HG02642 (cell line): ENCODE measurements around the gene FEZF1.

ENCODE experiments used
- ATAC-seq: cut with Tn5 transposase; IDR thresholded peaks from one replicate; pipeline ENCODE4 v1.9.1; 2021; ENCODE audit warnings: mild to moderate bottlenecking; ENCODE audit not compliant: unreplicated experiment, poor library complexity

FEZF1 gene

GRCh38 chr7:122273117-122273516 is 31.4 kb downstream of the FEZF1 start:
- no peak for ATAC-seq

- no peak for ATAC-seq
Measured at GRCh38 chr7:122269241-122269640, 35.3 kb downstream of the FEZF1 start.

GRCh38 chr7:122268101-122268500 is 36.4 kb downstream of the FEZF1 start:
- ATAC-seq = no peak

- ATAC-seq = no peak
Measured at GRCh38 chr7:122262246-122262645, 42.3 kb downstream of the FEZF1 start.

GRCh38 chr7:122261442-122261841 is 43.1 kb downstream of the FEZF1 start:
- ATAC-seq = no peak

GRCh38 chr7:122261016-122261415 is 43.5 kb downstream of the FEZF1 start:
- no peak for ATAC-seq

GRCh38 chr7:122260336-122260735 is 44.2 kb downstream of the FEZF1 start:
- no peak for ATAC-seq

GRCh38 chr7:122258971-122259370 is 45.6 kb downstream of the FEZF1 start:
- no peak for ATAC-seq

GRCh38 chr7:122257056-122257455 is 47.5 kb downstream of the FEZF1 start:
- ATAC-seq = no peak

- ATAC-seq = no peak
Measured at GRCh38 chr7:122256046-122256445, 48.5 kb downstream of the FEZF1 start.

GRCh38 chr7:122255454-122255853 is 49.1 kb downstream of the FEZF1 start:
- no peak for ATAC-seq
